H1 (cell line): ENCODE data around the gene TAF10.

ENCODE experiments used
- EP300 ChIP-seq, 2 experiments: IDR thresholded peaks; 1 replicate in 1 of 2; 2 replicates in 1 of 2; pipeline ENCODE4 v1.6.1; 2011 to 2012; ENCODE audit warnings: low read depth in 2 of 2, low read length in 2 of 2, mild to moderate bottlenecking in 2 of 2, borderline replicate concordance in 1 of 2, inconsistent platforms in 1 of 2, moderate library complexity in 1 of 2
- EZH2 ChIP-seq: fragments of 200-600 bp; sonication (generic); IDR thresholded peaks from 2 replicates; pipeline ENCODE4 v1.7.1; 2012; ENCODE audit warnings: low read depth, mild to moderate bottlenecking, moderate library complexity, low read length, inconsistent platforms; ENCODE audit not compliant: severe bottlenecking
- RFX5 ChIP-seq: IDR thresholded peaks from 2 replicates; pipeline ENCODE4 v1.6.1; 2011; ENCODE audit warnings: low read depth, low read length, improper control_type of control experiment, borderline replicate concordance
- USF2 ChIP-seq: IDR thresholded peaks from 2 replicates; pipeline ENCODE4 v1.6.1; 2011; ENCODE audit warnings: low read length, improper control_type of control experiment
- TF ChIP-seq, protein P1 (sequence below), 3 experiments: IDR thresholded peaks; 1 replicate in 2 of 3; 2 replicates in 1 of 3; pipeline versions ENCODE4 v1.5.1 to v1.6.1; 2011; ENCODE audit warnings: low read length in 3 of 3, mild to moderate bottlenecking in 3 of 3, inconsistent platforms in 2 of 3, low read depth in 1 of 3, moderate library complexity in 1 of 3; ENCODE audit not compliant: insufficient read depth in 1 of 3; ENCODE audit errors: control extremely low read depth in 1 of 3
- TF ChIP-seq, protein P2 (sequence below): IDR thresholded peaks from 2 replicates; pipeline ENCODE4 v1.6.1; 2012; ENCODE audit warnings: inconsistent platforms

DNA sequence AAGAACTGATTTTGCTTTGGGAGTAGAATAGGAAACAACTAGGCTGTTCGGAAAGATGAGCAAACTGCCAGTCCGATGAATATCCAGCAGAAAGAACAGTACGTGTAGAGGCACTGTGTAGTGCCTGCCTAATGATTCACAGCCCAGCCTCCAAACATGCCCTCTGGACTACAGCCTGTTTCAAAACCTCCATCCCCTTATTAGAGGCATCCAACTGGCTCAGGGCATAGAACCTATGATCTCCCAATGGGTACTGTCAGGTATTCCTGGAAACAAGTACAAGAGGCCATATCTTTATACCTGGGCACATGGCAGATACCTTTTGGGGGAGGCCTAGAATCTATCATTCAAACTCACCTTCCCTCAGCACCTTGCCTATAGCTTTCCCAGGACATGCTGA is 13.5 kb downstream of the TAF10 start:
- TF ChIP-seq EZH2 = no peak
- TF ChIP-seq, protein P1, sequence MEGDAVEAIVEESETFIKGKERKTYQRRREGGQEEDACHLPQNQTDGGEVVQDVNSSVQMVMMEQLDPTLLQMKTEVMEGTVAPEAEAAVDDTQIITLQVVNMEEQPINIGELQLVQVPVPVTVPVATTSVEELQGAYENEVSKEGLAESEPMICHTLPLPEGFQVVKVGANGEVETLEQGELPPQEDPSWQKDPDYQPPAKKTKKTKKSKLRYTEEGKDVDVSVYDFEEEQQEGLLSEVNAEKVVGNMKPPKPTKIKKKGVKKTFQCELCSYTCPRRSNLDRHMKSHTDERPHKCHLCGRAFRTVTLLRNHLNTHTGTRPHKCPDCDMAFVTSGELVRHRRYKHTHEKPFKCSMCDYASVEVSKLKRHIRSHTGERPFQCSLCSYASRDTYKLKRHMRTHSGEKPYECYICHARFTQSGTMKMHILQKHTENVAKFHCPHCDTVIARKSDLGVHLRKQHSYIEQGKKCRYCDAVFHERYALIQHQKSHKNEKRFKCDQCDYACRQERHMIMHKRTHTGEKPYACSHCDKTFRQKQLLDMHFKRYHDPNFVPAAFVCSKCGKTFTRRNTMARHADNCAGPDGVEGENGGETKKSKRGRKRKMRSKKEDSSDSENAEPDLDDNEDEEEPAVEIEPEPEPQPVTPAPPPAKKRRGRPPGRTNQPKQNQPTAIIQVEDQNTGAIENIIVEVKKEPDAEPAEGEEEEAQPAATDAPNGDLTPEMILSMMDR (IDR thresholded peaks at IDR 0.05; ENCODE audit: control extremely low read depth in 1 of 3, insufficient read depth in 1 of 3, low read depth in 1 of 3, low read length in 3 of 3) = no peak
- no peak for TF ChIP-seq USF2
- no peak for TF ChIP-seq EP300 (IDR thresholded peaks at IDR 0.05; ENCODE audit: borderline replicate concordance in 1 of 2, low read depth in 2 of 2, low read length in 2 of 2)
- TF ChIP-seq, protein P2, sequence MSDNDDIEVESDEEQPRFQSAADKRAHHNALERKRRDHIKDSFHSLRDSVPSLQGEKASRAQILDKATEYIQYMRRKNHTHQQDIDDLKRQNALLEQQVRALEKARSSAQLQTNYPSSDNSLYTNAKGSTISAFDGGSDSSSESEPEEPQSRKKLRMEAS = no peak
- no peak for TF ChIP-seq RFX5
